Fibroblast of skin of right quadriceps (primary cell): ENCODE results near the gene OR2AG1.

Experiments used
- DNase-seq: peaks from one replicate; pipeline ENCODE4 v3.0.0-alpha.2; 2013

Gene OR2AG1, protein sequence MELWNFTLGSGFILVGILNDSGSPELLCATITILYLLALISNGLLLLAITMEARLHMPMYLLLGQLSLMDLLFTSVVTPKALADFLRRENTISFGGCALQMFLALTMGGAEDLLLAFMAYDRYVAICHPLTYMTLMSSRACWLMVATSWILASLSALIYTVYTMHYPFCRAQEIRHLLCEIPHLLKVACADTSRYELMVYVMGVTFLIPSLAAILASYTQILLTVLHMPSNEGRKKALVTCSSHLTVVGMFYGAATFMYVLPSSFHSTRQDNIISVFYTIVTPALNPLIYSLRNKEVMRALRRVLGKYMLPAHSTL

DNA sequence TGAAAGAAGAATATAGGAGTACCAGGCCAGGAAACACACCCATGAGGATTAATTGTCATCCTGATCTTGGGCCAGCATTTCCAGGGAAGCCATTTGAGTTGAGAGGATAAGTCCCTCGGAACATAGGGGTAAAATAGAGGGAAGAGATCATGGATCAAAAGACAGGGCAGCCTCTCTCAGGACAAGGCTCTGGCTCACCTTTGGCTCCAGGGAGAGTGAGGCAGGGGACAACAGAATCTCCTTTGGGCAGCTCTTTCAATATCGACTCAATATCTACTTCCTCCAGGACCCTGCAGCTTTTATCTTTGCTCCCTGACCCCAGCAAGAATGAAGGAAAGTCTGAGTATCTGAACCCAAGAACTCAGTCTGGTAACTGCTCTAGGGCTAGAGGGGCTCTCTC is at the start of gene OR2AG1:
Gene OR2AG1, plus strand, starts transcription at position 301 of the 400 bp plus-strand sequence. CDS start 2,018 bp downstream, outside the sequence.
- DNase-seq = no peak

DNA sequence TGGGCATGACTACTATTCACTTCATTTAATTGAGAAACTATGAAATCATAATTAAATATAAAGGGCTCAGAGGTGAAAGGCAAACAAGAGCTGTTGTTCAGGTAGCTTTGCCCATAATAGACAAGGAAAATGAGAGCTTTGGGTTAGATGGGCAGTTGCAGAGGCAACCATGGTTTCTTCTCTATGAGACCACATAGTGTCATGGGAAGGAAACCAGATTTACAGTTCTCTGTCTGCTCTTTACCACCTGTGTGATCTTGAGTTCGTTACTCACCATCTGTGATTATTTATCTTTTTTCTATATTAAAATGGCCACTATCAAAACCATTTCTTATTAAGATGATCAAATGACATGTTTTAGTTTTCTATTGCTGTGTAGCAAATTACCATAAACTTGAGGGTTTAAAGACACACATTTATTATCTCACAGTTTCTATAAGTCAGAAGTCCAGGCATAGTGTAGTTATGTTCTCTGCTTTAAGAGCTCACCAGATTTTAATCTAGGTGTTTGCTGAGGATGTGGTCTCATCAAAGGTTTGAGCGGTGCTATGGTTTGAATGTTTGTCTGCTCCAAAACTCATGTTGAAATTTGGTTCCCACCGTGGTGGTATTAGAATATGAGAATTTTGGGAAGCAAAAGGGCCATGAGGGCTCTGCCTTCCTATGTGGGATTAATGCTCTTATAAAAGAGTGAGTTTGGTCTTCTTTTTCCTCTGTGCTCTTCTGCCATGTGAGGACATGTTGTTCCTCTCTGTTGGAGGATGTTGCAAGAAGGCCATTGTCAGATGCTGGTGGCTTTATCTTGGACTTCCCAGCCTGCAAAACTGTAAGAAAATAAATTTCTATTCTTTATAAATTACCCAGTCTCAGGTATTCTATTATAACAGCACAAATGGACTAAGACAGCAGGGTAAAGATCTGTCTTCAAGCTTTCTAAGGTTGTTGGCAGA is 49.2 kb upstream of the OR2AG1 start:
- no peak for DNase-seq

DNA sequence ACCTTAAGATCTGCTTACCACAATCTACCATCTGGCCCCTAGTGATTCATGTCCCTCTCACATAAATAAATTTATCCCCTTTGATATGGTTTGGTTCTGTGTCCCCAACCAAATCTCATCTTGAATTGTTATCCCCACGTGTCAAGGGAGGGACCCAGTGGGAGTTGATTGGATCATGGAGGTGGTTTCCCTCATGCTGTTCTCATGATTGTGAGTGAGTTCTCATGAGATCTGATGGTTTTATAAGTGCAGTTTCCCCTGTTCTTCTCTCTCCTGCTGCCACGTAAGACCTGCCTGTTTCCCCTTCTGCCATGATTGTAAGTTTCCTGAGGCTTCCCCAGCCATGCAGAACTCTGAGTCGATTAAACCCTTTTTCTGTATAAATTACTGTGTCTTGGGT is 48.2 kb upstream of the OR2AG1 start:
- DNase-seq = no peak

DNA sequence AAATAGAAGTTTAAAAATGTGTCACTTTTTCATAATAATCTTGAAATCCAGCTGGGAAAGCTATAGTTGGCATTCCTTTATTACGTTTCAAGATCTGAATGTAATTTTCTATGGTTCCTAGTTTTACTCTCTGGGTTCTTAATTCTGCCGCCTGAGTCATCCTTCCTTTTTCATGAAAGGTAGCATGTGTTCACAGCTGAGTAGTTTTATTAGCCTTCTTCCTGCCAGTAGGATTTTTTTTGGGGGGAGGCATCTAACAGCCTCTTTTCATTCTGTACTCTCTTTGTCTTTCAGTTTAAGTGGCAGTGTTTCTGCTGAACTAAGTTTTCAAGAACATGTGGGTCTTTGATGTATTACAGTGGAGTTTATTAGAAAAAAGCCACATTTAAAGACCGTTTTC is 47.5 kb upstream of the OR2AG1 start:
- DNase-seq = peak; percentile 26

DNA sequence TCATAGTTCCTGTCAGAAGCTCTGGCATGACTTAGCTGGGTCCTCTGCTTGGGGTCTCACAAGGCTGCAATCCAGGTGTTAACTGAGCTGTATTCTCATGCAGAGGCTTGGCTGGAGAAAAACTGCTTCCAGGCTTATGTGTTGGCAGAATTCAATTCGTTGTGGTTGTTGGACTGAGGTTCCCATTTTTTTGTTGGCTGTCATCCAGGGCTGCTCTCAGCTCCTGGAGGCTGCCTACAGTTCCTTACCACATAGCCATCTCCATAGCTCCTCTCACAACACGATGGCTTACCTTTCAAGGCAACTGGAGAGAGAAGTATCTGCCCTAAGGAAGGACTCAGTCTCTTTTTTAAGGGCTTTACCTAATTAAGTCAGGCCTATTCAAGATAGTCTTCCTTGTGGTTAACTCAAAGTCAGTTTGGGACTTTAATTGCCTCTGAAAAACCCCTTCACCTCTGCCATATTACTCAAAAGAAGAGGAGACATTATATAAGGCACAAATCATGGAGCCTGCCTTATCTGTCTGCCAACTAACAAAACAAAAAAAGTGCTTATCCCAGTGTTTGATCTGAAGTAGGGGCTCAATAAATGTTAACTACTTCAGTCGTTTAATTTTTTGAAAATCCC is 46.2 kb upstream of the OR2AG1 start:
- DNase-seq = no peak

DNA sequence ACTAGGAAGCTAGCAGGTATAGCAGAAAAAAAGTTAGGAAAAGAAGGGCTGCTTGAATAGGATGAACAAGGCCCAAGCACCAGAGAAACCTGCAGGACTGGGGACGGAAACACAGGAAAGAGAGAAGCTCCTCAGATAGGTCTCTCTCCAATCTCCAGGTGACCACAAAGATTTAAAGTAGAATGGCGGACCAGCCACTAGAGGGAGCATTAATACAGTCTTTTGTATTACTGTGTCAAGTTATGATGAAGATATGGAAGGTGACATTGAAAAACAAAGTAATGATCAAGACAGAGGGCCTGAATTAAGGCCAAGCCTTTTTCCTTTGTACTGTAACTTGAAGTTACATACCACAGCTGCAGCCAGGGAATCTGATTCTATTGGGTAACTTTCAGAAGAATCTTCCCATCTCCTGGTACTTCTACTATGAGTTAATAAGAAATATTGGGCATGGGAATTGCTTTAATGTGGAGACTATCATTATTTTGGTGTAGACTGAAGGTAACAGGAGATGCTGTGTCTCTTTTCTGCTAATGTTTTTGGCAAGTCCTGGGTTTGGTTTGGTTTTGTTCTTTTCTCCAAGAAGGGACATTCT is 44.9 kb upstream of the OR2AG1 start:
- DNase-seq = peak; percentile 31

DNA sequence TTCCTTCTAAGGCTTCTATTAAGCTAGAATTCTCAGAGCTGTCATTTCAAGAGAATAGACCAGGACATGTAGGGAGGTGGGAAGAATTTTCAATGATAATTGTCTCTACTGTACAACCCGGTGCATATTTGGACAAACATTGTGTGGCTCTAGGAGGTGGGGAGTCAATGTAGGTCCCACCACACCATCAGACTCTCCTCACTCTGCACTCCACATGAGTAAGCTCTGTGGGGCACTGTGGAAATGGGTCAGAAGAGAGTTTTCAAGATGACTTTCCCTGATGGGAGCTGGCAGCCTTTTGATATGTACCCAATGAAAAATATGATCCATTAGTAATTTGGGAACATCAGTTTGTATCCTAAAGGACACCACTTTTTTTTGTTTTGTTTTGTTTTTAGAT is 44.2 kb upstream of the OR2AG1 start:
- no peak for DNase-seq

DNA sequence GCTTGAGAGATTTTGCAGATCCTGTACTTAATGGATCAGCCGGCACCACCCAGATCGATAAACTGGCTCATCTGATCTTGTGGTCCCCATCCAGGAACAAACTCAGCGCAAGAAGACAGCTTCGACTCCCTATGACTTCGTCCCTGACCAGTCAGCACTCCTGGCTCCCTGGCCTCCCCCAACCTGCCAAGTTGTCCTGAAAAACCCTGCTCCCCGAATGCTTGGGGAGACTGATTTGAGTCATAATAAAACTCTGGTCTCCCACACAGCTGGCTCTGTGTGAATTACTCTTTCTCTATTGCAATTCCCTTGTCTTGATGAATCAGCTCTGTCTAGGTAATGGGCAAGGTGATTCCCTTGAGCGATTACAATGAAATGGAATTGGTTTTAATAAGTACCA is 40.6 kb upstream of the OR2AG1 start:
- DNase-seq = no peak

DNA sequence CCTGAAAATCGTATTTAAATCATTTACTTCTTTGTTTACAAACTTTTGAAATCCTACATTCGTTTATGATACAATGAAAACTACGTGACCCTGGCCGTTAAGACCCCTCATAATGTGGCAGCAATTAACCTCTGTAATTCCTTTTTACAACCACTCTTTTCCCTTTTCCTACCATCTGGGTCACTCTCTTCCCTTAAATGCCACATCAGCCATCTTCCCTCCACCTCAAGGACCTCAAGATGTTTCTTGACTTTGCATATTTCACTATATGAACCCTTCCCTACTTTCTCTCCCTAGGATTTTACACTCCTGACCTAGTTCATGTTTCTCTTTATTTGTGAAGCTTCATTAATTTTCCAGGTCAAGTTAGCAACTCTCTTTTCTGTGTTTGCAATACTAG is 37.8 kb upstream of the OR2AG1 start:
- DNase-seq = no peak

DNA sequence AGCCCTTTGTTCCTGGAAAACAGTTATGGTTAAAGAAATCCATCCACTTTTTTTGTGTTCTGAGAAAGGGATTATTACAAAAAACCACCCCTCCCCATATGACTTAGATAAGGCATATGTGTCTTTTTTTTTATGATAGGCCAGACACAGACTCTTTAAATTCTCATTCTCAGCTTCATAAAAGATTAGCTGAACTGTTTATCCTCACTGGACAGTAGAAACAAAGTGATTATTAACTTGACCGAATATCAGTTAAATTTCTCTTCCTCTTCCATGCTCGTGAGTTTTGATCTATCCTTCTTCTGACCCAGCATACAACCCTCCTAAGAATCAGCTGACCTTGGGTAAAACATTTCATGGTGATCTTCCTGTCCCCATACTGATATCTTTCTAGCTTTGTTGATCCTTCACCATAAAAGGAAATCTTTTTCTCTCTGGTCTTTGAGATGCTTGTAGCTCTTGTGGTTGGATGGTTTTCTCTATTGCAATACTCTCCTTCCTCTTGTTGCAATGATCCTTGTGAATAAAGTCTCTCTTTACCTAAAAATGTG is 37.3 kb upstream of the OR2AG1 start:
- no peak for DNase-seq

DNA sequence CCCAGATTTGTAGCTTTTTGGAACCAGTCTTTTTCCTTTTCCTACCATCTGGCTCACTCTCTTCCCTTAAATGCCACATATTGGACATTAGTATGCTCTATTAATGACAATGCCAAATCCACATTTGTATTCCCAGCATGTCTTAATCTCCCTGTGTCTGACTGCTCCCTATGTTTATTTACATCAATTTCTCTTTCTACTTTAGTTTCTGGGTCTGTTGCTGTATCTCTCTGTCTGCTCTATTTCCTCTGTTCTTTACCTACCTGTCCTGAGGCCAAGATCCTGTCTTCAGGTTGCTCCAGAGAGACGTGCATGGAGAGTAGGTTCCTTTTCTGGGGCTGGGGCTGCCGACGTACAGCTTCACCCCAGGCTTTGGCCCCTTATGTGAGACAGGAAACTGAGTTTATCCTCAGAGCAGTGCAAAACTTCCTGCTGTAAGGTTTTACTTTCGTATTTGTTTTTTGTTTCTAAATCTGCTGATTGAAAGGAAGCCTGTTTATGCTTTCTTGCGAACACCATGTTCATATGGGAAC is 36.7 kb upstream of the OR2AG1 start:
- no peak for DNase-seq

DNA sequence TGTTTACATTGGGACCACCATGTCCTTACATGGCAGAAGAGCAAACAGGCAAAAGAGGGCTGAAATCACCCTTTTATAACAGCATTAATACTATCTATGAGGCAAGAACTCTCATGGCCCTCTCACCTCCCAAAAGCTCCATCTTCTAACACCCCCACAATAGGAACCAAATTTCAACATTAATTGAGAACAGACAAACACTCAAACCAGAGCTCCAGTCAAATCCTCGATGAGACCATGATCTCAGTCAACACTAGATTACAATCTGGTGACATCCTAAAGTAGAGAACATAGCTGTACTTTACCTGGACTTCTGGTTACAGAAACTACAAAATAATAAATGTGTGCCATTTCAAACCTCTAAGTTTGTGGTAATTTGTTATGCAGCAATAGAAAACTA is 36.2 kb upstream of the OR2AG1 start:
- DNase-seq = no peak

DNA sequence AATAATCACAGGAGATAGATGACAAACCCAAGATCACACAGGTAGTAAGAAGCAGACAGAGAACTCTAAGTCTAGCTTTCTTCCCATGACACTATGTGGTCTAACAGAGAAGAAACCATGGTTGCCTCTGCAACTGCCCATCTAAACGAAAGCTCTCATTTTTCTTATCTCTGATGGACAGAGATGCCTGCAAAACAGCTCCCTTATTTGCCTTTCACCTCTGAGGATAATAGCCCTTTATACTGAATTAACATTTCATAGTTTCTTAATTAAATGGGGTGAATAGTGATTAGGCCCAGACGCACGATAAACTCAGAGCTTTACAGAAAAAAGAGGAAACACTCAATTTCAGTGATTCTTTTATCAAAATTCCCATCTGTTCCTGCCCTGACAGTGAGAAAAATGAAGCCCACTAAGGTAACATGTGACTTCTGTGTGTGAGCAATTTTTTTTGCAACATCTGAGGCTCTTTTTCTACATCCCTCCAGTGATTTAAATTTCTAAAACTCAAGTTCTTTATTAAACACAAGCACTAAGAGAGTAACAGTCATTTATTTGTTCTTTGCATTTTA is 35.6 kb upstream of the OR2AG1 start:
- no peak for DNase-seq

DNA sequence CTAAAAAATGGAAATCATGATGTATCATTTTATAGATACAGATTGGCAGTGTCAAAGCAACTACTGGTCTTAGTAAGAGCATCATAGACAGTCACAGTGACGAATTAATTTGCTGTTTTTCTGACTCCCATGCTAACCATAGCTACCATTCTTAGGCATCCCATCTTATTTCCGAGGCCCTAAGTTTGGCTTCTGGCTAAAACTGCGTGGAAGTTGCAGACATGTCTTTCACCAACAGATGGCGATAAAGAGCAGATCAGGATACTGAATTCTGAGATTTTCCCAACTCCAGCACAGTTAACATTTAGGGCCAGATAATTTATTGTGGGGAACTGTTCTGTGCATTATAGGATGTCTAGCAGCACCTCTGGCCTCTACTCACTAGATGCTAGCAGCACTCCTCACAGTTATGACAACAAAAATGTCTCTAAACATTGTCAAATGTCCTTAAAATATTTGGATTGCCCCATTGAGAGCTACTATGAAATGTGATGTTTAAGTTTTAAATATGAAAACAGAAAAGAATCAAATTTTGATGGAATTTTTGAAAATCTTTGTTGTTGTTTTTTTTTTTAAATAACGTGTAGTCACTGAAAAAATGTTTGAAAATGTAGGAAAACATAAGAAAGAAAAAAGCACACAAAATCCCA is 27.4 kb upstream of the OR2AG1 start:
- DNase-seq = peak; percentile 20

DNA sequence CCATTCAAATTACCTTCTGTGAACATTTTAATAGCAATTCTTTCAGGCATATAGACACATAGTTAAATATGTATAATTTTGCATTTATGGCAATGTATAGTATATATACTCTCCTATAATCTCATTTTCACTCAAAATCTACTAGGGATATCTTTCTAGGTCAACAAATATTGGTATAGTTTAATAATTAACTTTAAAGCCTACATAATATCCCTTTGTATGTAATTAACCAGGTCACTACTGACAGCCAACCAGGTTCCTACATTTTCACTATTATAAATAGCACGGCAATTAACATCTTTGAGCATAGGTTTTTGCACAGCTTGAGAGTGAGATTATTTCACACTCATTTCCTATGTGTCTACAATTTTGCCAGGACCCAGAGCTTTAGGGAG is 26.9 kb upstream of the OR2AG1 start:
- DNase-seq = no peak

DNA sequence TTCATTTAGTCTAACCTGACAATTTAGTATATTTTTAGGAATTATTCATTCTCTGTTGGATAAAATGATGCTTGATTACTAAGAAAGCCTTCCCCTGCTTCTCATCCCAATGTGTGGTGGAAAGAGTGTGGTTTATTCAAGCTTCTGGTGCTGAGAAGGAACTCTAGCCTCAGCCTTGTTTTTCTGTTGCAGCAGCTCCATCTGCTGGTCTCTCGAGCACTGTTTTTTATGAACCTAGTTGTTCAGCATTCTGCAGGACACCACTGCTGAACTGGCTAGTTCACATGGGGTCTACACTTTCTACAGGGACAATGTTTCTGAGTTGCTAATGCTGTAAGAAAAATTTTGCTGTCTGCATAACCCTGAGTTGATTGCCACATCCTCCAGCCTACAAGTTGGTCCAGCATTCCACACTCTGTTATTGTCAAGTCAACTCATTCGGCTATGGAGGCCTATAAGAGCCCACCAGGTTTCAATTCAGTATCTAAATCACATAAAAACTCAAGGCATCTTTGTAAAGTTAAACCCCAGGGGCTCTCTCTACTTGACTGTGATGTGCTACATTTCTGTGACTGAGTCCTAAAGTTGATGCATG is 25.4 kb upstream of the OR2AG1 start:
- peak; percentile 38 for DNase-seq

DNA sequence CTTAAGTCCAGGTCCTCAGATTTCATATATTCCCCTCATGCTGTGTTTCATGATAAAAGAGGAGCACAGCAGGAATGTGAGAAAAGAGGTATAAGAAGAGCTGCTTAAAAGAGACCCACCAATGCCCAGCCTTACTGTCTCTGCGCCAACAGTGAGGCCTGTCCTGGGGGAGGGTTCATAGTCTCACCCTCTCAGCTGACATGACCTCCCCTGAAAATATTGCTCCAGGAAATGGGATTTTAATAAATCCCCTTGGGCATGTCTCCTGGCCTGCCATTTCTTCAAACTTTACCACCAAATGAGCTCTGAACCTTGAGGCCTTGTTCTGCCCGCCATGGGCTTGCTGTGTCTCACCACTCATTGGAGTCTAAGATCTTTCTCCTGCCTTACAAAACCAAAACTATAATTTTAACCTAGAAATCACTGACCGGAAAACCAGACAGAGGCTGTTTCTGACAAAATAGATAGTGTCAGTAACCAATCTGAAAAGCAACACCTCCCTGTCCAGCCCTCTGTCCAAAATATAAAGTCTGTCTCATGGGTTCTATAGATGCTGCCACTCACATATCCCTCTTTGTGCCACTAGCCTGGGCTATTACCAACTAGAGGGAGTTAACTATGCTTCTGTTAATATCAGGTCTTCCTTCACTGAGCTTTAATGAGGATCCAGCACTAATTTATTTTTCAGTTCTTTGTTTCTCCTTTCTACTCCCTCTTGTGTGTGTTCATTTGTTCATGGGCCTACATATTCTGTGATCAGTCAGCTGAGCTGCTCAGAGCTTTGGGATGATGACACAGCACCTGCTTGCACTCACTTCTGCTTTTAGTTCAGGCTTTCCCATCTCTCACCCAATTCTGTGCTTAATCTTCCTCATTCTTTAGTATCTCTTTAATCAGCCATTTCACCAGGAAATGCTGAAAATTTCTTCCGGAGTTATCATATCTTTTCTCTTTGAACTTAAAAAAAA is 10.6 kb upstream of the OR2AG1 start, which contains the start of gene OR2AG2:
Gene OR2AG2, minus strand, starts transcription at position 51 of the 968 bp plus-strand sequence. CDS start 3,019 bp downstream, outside the sequence.
- DNase-seq = no peak

DNA sequence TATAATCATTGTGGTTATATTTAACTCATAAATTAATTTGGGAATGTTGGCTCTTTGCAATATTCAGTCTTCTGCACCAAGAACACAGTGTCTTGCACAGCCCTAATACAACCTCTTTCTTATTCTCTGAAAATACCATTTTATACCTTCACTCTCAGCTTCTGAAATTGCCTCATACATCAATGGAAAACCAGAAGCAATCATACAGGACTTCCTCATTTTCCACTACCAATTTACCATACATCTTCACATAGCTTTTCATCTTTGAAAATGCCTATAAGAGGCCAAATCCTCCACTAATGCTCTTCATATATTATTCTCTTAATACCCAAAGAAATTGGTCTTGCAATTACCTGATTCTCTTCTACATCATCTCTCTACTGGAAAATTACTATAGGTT is 4.3 kb upstream of the OR2AG1 start:
- DNase-seq = no peak

DNA sequence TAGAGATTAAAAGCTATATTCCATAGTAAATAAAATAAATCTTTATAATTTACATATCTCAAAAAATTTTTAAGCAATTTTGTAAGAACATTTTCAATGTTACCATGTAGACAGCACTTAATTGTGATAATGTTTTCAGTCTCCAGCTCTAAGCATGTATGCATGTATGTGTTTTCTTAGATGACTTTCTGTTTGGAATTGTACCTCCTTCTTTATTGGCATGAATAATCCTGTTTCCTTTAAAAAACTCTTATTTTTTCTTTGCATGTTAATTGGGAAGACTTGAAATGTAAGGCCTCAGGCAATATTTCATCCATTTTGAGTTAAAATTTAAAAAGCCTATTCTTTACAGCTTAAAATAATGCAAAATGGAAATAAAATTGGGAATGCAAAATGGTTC is 2.0 kb upstream of the OR2AG1 start:
- no peak for DNase-seq

DNA sequence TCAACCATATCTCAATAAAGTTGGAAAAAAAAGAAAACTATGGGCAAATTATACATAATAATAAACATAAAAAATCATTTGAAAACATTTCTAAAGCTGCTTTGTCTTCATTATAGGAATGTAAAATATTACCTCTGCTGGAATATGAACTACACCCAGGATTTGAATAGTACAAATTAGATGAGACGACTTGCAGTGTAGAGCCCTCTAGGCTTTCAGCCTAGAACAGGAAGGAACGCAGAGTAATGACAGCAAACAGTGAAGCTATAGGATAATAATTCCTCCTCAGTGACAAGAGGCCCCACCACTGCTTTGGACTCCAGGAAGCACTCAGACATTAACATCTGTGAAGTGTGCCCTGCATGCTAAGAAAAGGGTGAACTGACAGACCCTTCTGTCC is 7.7 kb downstream of the OR2AG1 start:
- no peak for DNase-seq
